Tibial nerve (tissue), 3 donors: ENCODE measurements around the gene CEP85L.

Source experiments
- POLR2A ChIP-seq, 2 donors: fragments of 450-650 bp; IDR thresholded peaks; one replicate each; pipeline ENCODE4 v1.6.1; 2017; ENCODE audit warnings: antibody characterized with exemption in 2 of 2, mild to moderate bottlenecking in 2 of 2, moderate library complexity in 2 of 2
- TF ChIP-seq, protein P1 (sequence below), 5 experiments: fragments of 200-600 bp in 3 of 5; fragments of 450-650 bp in 2 of 5; sonication (generic) in 3 of 5; IDR thresholded peaks; one replicate each; pipeline ENCODE4 v1.5.1; 2016 to 2019; ENCODE audit warnings: antibody characterized with exemption in 5 of 5, mild to moderate bottlenecking in 3 of 5, moderate library complexity in 2 of 5

- TF ChIP-seq, protein P1, sequence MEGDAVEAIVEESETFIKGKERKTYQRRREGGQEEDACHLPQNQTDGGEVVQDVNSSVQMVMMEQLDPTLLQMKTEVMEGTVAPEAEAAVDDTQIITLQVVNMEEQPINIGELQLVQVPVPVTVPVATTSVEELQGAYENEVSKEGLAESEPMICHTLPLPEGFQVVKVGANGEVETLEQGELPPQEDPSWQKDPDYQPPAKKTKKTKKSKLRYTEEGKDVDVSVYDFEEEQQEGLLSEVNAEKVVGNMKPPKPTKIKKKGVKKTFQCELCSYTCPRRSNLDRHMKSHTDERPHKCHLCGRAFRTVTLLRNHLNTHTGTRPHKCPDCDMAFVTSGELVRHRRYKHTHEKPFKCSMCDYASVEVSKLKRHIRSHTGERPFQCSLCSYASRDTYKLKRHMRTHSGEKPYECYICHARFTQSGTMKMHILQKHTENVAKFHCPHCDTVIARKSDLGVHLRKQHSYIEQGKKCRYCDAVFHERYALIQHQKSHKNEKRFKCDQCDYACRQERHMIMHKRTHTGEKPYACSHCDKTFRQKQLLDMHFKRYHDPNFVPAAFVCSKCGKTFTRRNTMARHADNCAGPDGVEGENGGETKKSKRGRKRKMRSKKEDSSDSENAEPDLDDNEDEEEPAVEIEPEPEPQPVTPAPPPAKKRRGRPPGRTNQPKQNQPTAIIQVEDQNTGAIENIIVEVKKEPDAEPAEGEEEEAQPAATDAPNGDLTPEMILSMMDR (IDR thresholded peaks at IDR 0.05), result no peak
- TF ChIP-seq POLR2A (IDR thresholded peaks at IDR 0.05), result no peak
These were observed 145.7 kb downstream of the CEP85L start for GRCh38 chr6:118505656-118506055.
